ENCODE measurements around the gene BRWD1.

Gene BRWD1

DNA sequence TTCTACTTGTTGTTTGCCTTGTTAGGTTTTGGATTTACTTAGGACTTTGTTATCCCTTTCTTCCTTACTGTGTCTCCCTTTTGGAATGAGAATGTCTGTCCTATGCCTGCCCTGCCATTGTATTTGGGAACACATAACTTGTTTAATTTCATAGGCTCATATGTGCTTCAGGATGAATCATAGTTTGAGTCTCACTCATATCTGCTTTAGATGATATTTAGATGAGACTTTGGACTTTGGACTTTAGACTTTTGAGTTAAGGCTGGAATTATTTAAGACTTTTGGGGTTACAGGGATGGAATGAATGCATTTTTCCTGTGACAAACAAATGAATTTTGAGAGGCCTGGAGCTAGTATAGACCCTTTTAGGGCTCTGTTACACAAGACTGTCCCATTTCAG is 163.6 kb downstream of the BRWD1 start:
- TF ChIP-seq, protein P1, sequence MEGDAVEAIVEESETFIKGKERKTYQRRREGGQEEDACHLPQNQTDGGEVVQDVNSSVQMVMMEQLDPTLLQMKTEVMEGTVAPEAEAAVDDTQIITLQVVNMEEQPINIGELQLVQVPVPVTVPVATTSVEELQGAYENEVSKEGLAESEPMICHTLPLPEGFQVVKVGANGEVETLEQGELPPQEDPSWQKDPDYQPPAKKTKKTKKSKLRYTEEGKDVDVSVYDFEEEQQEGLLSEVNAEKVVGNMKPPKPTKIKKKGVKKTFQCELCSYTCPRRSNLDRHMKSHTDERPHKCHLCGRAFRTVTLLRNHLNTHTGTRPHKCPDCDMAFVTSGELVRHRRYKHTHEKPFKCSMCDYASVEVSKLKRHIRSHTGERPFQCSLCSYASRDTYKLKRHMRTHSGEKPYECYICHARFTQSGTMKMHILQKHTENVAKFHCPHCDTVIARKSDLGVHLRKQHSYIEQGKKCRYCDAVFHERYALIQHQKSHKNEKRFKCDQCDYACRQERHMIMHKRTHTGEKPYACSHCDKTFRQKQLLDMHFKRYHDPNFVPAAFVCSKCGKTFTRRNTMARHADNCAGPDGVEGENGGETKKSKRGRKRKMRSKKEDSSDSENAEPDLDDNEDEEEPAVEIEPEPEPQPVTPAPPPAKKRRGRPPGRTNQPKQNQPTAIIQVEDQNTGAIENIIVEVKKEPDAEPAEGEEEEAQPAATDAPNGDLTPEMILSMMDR (IDR thresholded peaks at IDR 0.05; ENCODE audit: low read depth, low read length): no peak
- H3K4me3 ChIP-seq (ENCODE audit: low read depth, low read length): no peak overlapping the region

DNA sequence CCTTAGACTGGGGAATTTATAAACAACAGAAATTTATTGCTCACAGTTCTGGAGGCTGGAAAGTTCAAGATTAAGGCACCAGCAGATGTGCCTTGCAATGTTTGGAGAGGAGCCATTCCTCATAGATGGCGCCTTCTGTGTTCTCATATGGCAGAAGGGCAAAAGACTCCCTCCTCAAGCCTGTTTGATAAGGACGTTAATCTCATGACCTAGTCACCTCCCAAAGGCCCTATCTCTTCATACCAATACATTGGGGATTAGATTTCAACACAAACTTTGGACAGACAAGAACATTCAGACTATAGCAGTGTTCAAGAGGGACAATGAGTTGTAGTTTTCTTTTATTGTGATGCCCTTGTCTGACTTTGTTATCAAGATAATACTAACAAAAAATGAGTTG is 164.5 kb downstream of the BRWD1 start:
- TF ChIP-seq, protein P1 (IDR thresholded peaks at IDR 0.05; ENCODE audit: low read depth, low read length): no peak
- H3K4me3 ChIP-seq (ENCODE audit: low read depth, low read length): no peak overlapping the region

DNA sequence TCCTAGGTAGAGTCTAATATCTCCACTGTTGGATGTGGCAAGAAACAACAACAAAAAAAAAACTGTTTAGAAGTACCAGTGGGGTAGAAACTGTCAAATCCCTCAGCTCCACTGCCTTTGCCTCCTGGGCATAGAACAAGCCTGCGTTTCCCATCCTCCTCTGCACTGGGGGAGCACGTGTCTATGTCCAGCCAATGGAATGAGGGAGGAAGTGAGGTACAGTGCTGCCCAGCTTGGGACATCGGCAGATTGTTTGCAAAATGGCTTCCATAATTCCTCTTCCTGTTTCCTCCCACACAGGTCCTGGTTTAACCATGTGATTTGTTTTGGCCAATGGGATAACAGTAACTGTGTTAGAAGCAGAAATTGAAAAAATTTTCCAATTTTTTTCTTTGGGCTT is 169.2 kb downstream of the BRWD1 start:
- H3K4me3 ChIP-seq (ENCODE audit: low read depth, low read length): no peak overlapping the region
- TF ChIP-seq, protein P1 (IDR thresholded peaks at IDR 0.05; ENCODE audit: low read depth, low read length): no peak

DNA sequence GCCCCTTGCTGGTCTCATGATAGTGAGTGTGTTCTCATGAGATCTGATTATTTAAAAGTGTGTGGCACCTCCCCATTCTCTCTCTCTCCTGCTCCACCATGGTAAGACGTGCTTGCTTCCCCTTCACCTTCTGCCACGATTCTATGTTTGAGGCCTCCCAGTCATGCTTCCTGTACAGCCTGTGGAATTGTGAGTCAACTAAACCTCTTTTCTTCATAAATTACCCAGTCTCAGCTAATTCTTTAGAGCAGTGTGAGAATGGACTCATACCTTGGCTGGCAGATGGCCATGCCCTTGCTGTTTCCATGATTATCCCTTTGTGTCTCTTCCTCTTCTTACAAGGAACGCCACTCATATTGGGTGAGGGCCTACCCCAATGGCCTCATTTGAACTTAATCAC is 170.5 kb downstream of the BRWD1 start:
- TF ChIP-seq, protein P1 (IDR thresholded peaks at IDR 0.05; ENCODE audit: low read depth, low read length): no peak

DNA sequence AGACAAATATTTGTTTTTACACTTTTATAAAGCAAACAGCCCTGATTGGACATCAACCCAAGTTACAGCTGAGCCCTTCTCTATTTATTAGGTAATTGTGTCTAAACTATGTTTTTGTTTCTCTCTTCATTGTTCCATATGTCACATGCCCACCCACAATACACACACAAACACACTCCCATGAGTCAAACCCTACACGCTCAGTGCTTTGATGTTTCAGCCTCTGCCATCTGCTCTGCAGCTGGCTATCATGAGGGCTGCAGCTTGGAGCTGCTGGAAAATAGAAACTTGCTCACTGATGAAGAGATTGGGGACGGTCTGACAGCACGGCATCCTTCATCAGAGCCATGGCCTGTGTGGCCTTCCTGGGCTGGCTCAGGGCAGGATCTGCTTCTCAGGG is 171.9 kb downstream of the BRWD1 start:
- H3K4me3 ChIP-seq (ENCODE audit: low read depth, low read length): no peak overlapping the region
- TF ChIP-seq, protein P1 (IDR thresholded peaks at IDR 0.05; ENCODE audit: low read depth, low read length): no peak

More for the DNA sequence above, 170.5 kb downstream of the BRWD1 start:
- H3K4me3 ChIP-seq (ENCODE audit: low read depth, low read length): no peak overlapping the region

DNA sequence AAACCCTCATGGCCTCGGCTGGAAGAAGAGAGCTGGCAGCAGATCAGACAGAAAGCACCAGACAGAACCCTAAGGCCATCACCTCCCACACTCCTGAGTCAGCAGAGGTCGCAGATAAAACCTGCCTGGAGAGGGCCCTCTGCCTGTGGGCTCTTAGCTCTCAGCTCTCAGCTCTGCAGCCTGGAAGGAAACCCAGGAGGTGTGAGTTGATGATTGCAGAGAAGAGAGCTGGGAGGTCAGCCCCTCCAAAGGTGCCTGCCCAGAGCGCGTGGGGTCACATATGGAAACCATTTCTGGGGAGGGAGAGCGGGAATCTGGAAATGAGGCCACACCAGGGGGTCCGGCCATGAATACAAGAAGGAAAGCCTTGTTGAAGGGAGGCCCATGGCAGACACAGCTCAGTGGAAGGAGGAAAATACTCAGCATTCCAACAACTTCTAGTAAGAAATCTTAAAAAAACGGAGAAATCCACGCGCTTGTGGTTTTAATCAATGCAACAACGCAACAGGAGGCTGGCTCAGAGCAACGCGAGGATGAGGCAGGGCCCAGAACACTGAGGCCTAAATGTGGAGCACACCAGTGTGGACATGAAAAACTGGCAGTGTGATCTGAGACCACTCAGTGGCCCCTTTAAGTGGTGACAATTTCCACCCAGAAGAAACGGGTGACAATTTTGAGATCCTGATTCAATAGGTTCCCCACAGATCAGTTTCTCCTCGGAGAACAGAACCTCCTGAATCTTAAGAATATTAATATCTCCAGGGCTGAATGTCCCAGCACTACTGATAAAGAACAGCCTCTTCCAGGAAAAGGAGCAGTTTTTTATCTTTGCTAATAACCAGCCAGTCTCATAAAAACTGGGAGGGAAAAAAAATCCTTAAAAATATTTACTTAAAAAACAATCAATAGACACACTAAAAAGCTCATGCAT is 175.9 kb downstream of the BRWD1 start:
- H3K4me3 ChIP-seq (ENCODE audit: low read depth, low read length): no peak overlapping the region
- TF ChIP-seq, protein P1 (IDR thresholded peaks at IDR 0.05; ENCODE audit: low read depth, low read length): no peak

DNA sequence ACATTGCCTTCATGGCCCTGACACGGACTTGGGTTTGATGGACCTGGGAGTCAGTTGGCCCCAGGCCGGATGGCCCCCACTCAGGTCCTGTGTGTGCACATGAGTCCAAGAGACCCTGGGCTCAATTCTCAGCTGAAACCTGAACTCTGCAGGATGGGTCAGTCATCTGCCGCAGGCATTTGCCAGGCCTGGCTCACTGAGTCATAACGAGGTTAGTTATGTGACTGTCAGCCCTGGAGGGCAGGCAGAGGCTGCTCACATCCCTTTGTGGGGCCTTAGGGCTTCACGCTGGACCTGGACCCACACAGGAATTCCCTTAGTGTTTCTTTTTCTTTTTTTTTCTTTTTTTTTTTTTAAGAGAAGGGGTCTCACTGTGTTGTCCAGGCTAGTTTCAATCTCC is 176.7 kb downstream of the BRWD1 start:
- TF ChIP-seq, protein P1 (IDR thresholded peaks at IDR 0.05; ENCODE audit: low read depth, low read length): no peak
- no peak overlapping the region for H3K4me3 ChIP-seq (ENCODE audit: low read depth, low read length)
